ENCODE measurements around the gene CRYBG3.

The CRYBG3 gene

GRCh38 chr3:97838393-97838792 is 16.6 kb downstream of the CRYBG3 start:
- no peak for DNase-seq (ENCODE audit: low spot score)

GRCh38 chr3:97839944-97840343 is 18.1 kb downstream of the CRYBG3 start:
- no peak for DNase-seq (ENCODE audit: low spot score)

- no peak for DNase-seq (ENCODE audit: low spot score)
Measured at GRCh38 chr3:97841304-97841703, 19.5 kb downstream of the CRYBG3 start.

GRCh38 chr3:97841956-97842355 is 20.1 kb downstream of the CRYBG3 start:
- DNase-seq (ENCODE audit: low spot score) = no peak

- no peak for DNase-seq (ENCODE audit: low spot score)
Measured at GRCh38 chr3:97848779-97849178, 27.0 kb downstream of the CRYBG3 start.

GRCh38 chr3:97857401-97857800 is 35.6 kb downstream of the CRYBG3 start:
- DNase-seq (ENCODE audit: low spot score) = no peak

- DNase-seq (ENCODE audit: low spot score) = no peak
Measured at GRCh38 chr3:97860364-97860763, 38.6 kb downstream of the CRYBG3 start.

GRCh38 chr3:97862582-97862981 is 40.8 kb downstream of the CRYBG3 start:
- no peak for DNase-seq (ENCODE audit: low spot score)

- no peak for DNase-seq (ENCODE audit: low spot score)
Measured at GRCh38 chr3:97863031-97863430, 41.2 kb downstream of the CRYBG3 start.

GRCh38 chr3:97863775-97864174 is 42.0 kb downstream of the CRYBG3 start:
- DNase-seq (ENCODE audit: low spot score) = no peak

GRCh38 chr3:97871186-97871585 is 49.4 kb downstream of the CRYBG3 start:
- DNase-seq (ENCODE audit: low spot score) = no peak

GRCh38 chr3:97871801-97872524 is 50.2 kb downstream of the CRYBG3 start:
- no peak for DNase-seq (ENCODE audit: low spot score)

GRCh38 chr3:97872525-97873042 is 50.8 kb downstream of the CRYBG3 start:
- no peak for DNase-seq (ENCODE audit: low spot score)

GRCh38 chr3:97880267-97880666 is 58.5 kb downstream of the CRYBG3 start:
- DNase-seq (ENCODE audit: low spot score) = no peak

GRCh38 chr3:97882975-97883598 is 61.3 kb downstream of the CRYBG3 start:
- no peak for DNase-seq (ENCODE audit: low spot score)

- no peak for DNase-seq (ENCODE audit: low spot score)
Measured at GRCh38 chr3:97883736-97884135, 61.9 kb downstream of the CRYBG3 start.

- DNase-seq (ENCODE audit: low spot score) = no peak
Measured at GRCh38 chr3:97884586-97885123, 62.8 kb downstream of the CRYBG3 start.

GRCh38 chr3:97885931-97886824 is 64.4 kb downstream of the CRYBG3 start:
- DNase-seq (ENCODE audit: low spot score) = no peak

GRCh38 chr3:97889814-97890213 is 68.0 kb downstream of the CRYBG3 start:
- no peak for DNase-seq (ENCODE audit: low spot score)

GRCh38 chr3:97892852-97893251 is 71.0 kb downstream of the CRYBG3 start:
- DNase-seq (ENCODE audit: low spot score) = no peak

GRCh38 chr3:97895216-97895615 is 73.4 kb downstream of the CRYBG3 start:
- no peak for DNase-seq (ENCODE audit: low spot score)

- no peak for DNase-seq (ENCODE audit: low spot score)
Measured at GRCh38 chr3:97896129-97896528, 74.3 kb downstream of the CRYBG3 start.

Data from HuH-7.5 (cell line).